Naive B cell (primary cell): ENCODE results near the gene BCL2L1. TPM values are rescaled to one million over a fixed set of nuclear protein-coding genes. Genes with fewer than 3 reads are reported as not detected.
"Not testable (repeated sequence)": the region's sequence is repeated elsewhere in the genome, so short reads cannot be mapped to it uniquely, and the experiment has no call there.

Experiments used
- ATAC-seq, 2 donors: fragments of 150-1000 bp; cut with Tn5 transposase; 2 replicates each; pipeline ENCODE4 v1.10.0; 2021; ENCODE audit warnings: low read depth in 2 of 2, mild to moderate bottlenecking in 2 of 2, moderate library complexity in 2 of 2
- DNase-seq: peaks from one replicate; pipeline ENCODE4 v3.0.0; 2022
- H3K27ac Mint-ChIP-seq, 6 donors: one replicate each; pipeline ENCODE4 v1.8.0; 2020 to 2022; ENCODE audit warnings: mild to moderate bottlenecking in 6 of 6, mixed read lengths in 6 of 6, moderate library complexity in 5 of 6, inconsistent platforms in 2 of 6
- H3K27me3 Mint-ChIP-seq, 3 donors: one replicate each; pipeline ENCODE4 v1.8.0; 2021 to 2022; ENCODE audit warnings: mixed read lengths in 3 of 3, mild to moderate bottlenecking in 1 of 3
- H3K36me3 Mint-ChIP-seq, 2 donors: one replicate each; pipeline ENCODE4 v1.8.0; 2020 to 2022; ENCODE audit warnings: mixed read lengths in 2 of 2, inconsistent platforms in 1 of 2, mild to moderate bottlenecking in 1 of 2
- H3K4me1 Mint-ChIP-seq, 3 donors: one replicate each; pipeline ENCODE4 v1.8.0; 2020 to 2022; ENCODE audit warnings: mixed read lengths in 3 of 3, inconsistent platforms in 1 of 3, mild to moderate bottlenecking in 1 of 3, moderate library complexity in 1 of 3
- H3K4me3 Mint-ChIP-seq, 8 donors: one replicate each; pipeline ENCODE4 v1.8.0; 2020 to 2022; ENCODE audit warnings: mild to moderate bottlenecking in 8 of 8, mixed read lengths in 8 of 8, moderate library complexity in 8 of 8, inconsistent platforms in 2 of 8
- H3K9me3 Mint-ChIP-seq, 7 donors: one replicate each; pipeline ENCODE4 v1.8.0; 2020 to 2022; ENCODE audit warnings: mixed read lengths in 7 of 7, mild to moderate bottlenecking in 5 of 7, inconsistent platforms in 2 of 7, moderate library complexity in 1 of 7
- polyA plus RNA-seq, 6 donors: library from polyadenylated mRNA; unstranded; fragments of 300-500 nt; fragmentation: Illumina TruSeq; gene quantifications; one replicate each; pipeline ENCODE4 v1.2.3, GENCODE V29; 2021; ENCODE audit warnings: low read depth in 6 of 6

Gene BCL2L1
- polyA plus RNA-seq, 6 donors from 2014 or later = 6.2 to 13.0 (median 8.9) TPM

DNA sequence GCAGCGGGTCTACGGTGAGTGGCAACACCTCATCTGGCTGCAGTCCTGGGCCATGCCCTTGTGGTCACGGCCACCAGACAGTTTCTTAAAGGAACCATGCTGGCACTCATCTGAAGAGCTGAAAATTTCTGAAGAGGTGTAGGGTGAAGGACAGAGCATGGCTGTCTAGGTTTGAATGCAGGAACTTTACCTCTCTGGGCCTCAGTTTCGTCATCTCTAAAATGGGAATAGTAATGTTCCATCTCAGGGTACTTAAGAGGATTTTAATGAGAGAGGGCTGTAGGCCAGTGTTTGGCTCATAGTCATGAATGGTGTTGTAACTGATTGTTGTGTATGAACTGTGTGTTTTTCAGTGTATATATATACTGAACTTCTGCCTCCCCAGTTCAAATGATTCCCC lies 79.1 kb downstream of the BCL2L1 start:
- ATAC-seq (no peak), DNase-seq (no peak)
- no peaks in the 10 kb centered on the region for H3K36me3 Mint-ChIP-seq
- no peak overlapping the region for H3K4me3 Mint-ChIP-seq
- H3K9me3 Mint-ChIP-seq = no peaks in the 10 kb centered on the region
- H3K27ac Mint-ChIP-seq = peak overlapping the region in 1 of 6 donors; percentile 26
- H3K27me3 Mint-ChIP-seq = peaks cover 0 to 14% (median 12%) of the 10 kb centered on the region in 3 donors
- H3K4me1 Mint-ChIP-seq = peaks cover 0 to 7% (median 0%) of the 10 kb centered on the region in 3 donors

DNA sequence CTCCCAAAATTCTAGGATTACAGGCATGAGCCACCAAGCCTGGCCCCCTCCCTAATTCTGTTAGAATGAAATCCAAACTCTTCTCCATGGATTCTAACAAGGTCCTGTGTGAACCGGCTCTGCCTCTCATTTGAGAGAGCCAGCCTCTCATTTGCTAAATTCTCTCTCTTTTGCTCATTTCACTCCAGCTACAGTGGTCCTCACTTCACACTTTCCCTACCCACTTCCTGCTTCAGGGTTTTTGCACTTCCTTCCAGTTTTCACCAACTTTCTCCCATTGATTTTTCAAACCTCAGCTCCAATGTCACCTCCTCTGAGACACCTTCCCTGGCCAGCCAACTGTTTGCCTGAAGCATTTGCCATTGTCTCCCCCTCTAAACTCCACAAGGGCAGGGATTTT lies 79.8 kb downstream of the BCL2L1 start:
- ATAC-seq (no peak), DNase-seq (no peak)
- H3K36me3 Mint-ChIP-seq = no peaks in the 10 kb centered on the region
- peaks cover 0 to 18% (median 14%) of the 10 kb centered on the region in 3 donors for H3K27me3 Mint-ChIP-seq
- H3K27ac Mint-ChIP-seq = peak overlapping the region in 1 of 6 donors; percentile 91
- H3K4me3 Mint-ChIP-seq = peak overlapping the region in 1 of 8 donors; percentile 22
- H3K4me1 Mint-ChIP-seq = peaks cover 0 to 7% (median 0%) of the 10 kb centered on the region in 3 donors
- H3K9me3 Mint-ChIP-seq = no peaks in the 10 kb centered on the region

DNA sequence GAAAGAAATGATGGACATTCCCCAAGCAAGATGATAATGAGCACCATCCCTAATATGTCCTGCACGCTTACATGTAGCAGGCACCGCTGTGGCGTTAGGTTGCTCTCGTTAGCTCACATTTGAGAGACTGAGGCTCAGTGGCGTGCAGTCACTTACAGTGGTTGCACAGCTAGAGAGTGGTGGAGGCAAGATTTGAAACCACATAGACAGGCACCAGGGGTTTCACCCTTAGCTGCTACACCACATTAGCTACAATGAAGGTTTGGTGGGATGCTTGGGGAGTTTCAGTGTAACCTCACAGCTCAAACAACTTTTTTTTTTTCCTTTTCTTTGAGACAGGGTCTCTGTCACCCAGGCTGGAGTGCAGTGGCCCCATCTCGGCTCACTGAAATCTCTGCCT lies 81.3 kb downstream of the BCL2L1 start:
- peak overlapping the region in 1 of 6 donors; percentile 47 for H3K27ac Mint-ChIP-seq
- ATAC-seq (no peak), DNase-seq (no peak)
- H3K36me3 Mint-ChIP-seq = no peaks in the 10 kb centered on the region
- no peak overlapping the region for H3K4me3 Mint-ChIP-seq
- peaks cover 0 to 7% (median 0%) of the 10 kb centered on the region in 3 donors for H3K4me1 Mint-ChIP-seq
- H3K9me3 Mint-ChIP-seq = no peaks in the 10 kb centered on the region
- peaks cover 0 to 18% (median 14%) of the 10 kb centered on the region in 3 donors for H3K27me3 Mint-ChIP-seq

DNA sequence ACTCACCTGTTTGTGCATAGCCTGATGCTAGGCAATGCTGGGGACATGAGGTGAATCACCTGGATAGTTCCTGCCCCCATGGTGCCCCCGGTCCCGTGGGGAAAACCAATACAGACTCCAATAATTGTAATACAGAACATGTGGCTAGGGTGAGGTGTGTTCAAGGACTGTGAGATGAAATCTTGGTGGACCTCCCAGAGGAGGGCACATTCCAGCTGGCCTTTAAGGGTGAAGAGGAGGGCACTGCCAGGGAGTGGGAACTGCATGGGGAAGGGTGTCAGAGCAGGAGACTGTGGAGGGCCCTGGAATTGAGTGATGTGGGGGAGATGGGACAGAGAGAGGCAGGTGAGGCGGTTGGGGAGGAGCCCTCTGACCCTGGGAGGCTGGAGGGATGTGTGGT lies 82.4 kb downstream of the BCL2L1 start:
- no peak for DNase-seq
- H3K9me3 Mint-ChIP-seq = no peaks in the 10 kb centered on the region
- no peak overlapping the region for H3K4me3 Mint-ChIP-seq
- peaks cover 0 to 18% (median 14%) of the 10 kb centered on the region in 3 donors for H3K27me3 Mint-ChIP-seq
- H3K27ac Mint-ChIP-seq = peak overlapping the region in 1 of 6 donors; percentile 28
- ATAC-seq = no peak
- H3K4me1 Mint-ChIP-seq = peaks cover 0 to 7% (median 0%) of the 10 kb centered on the region in 3 donors
- H3K36me3 Mint-ChIP-seq = no peaks in the 10 kb centered on the region

DNA sequence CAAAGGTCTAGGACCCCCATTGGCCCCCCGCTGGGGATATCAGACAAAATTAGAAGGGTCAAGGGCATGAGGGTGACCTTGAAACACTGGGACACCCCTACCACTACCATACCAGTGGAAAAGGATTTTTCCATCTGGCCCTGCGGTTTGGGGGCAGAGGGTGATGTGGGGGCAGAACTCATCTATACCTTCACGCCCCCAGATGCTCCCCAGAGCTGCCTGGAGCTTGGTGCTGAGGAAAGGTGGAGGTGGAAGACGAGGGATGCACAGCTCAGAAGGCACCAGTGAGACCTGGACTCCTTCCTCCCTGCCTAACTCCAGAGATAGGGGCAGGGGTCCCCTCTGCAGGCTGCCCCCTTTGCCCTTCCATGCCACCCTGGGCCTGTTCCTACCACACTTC lies 83.9 kb downstream of the BCL2L1 start:
- Mint-ChIP-seq H3K27me3 (peaks cover 0 to 18% (median 14%) of the 10 kb centered on the region in 3 donors), H3K4me3 (no peak overlapping the region), H3K9me3 (no peaks in the 10 kb centered on the region), H3K4me1 (peaks cover 0 to 7% (median 0%) of the 10 kb centered on the region in 3 donors), H3K27ac (no peak overlapping the region), H3K36me3 (no peaks in the 10 kb centered on the region)
- DNase-seq (no peak), ATAC-seq (no peak)

DNA sequence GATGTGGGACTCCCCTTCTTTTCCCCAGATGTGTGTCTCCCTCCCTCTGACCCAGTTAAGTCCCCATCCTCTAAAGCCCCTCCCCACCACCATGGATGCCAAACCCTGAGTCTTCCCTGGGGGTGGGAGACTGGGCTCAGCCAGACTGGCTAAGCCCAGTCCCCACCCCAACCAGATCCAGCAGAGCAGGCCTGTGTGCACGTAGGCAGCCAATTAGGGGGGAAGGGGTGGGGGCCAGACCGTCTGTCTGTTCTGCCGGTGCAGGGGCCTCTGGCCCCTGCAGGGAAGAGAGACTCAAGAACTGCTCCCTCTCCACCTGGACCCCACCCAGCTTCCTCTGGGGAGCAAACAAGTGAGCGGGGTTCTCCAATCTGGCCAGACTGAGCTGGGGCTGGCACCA lies 84.4 kb downstream of the BCL2L1 start:
- peak overlapping the region in 3 of 6 donors; percentile 79 to 86 (median 81) for H3K27ac Mint-ChIP-seq
- peaks cover 0 to 7% (median 0%) of the 10 kb centered on the region in 3 donors for H3K4me1 Mint-ChIP-seq
- H3K36me3 Mint-ChIP-seq = no peaks in the 10 kb centered on the region
- H3K4me3 Mint-ChIP-seq = peak overlapping the region in 1 of 8 donors; percentile 22
- H3K9me3 Mint-ChIP-seq = no peaks in the 10 kb centered on the region
- peaks cover 0 to 18% (median 14%) of the 10 kb centered on the region in 3 donors for H3K27me3 Mint-ChIP-seq
- DNase-seq (no peak), ATAC-seq (no peak)

DNA sequence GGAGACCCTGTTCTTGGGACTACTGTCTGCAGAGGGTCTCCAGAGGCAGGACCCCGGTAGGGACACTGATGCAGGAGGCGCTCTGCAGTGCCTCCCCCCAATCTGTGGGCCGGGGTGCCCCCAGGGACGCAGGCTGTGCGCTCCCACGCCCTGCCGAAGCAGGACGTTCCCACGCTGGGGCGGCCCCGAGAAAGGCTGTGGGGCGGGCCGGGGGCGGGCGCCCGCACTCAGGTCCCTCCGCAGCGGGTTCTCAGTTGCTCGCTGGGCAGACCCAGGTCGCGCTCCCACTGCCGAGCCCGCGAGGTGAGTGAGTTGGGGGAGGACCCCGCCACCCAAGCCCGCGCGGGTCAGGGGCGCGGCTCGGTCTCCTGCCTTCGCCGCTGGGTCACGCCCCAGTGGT lies 85.0 kb downstream of the BCL2L1 start, which contains the start of gene COX4I2:
TSS of gene COX4I2 (plus strand) at position 253 of the 400 bp plus-strand sequence. CDS start 1,106 bp downstream, outside the sequence.
- H3K9me3 Mint-ChIP-seq = no peaks in the 10 kb centered on the region
- H3K27me3 Mint-ChIP-seq = peaks cover 0 to 18% (median 14%) of the 10 kb centered on the region in 3 donors
- H3K36me3 Mint-ChIP-seq = no peaks in the 10 kb centered on the region
- peaks cover 0 to under 1% (median 0%) of the 10 kb centered on the region in 3 donors for H3K4me1 Mint-ChIP-seq
- peak within 1 kb of the TSS in 3 of 6 donors; percentile 79 to 86 (median 81) for H3K27ac Mint-ChIP-seq
- H3K4me3 Mint-ChIP-seq = peak within 1 kb of the TSS in 1 of 8 donors; percentile 22
- DNase-seq (no peak), ATAC-seq (no peak)

DNA sequence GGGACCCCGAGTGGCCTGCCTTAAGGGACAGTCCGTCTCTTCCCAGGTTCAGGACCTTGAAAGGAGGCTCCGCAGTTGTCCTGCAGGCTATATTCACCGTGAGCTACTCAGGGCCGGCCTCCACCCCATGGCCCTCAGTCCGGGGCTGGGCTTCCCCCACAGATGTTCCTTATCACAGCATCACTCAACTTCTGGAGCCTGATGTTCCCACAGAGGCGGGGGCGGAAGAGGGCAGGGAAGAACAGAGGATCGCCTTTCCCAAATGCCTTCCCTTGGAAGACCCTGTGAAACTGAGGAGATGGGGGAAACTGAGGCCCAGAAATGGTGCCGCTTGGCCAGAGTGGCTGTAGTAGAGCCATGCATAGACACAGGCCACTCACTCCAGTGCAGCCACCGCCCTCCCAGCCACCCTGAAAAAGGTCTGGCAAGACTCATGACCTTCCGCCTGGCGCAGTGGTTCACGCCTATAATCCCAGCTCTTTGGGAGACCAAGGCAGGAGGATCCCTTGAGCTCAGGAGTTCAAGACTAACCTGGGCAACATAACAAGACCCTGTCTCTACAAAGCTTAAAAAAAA lies 89.2 kb downstream of the BCL2L1 start:
- Mint-ChIP-seq H3K36me3 (no peaks in the 10 kb centered on the region), H3K27me3 (peaks cover 0 to 5% (median 0%) of the 10 kb centered on the region in 3 donors), H3K4me3 (no peak overlapping the region), H3K9me3 (no peaks in the 10 kb centered on the region), H3K4me1 (peaks cover 0 to 10% (median 0%) of the 10 kb centered on the region in 3 donors), H3K27ac (peak overlapping the region in 2 of 6 donors; percentile 37 to 41)
- no peak for ATAC-seq
- no peak for DNase-seq

DNA sequence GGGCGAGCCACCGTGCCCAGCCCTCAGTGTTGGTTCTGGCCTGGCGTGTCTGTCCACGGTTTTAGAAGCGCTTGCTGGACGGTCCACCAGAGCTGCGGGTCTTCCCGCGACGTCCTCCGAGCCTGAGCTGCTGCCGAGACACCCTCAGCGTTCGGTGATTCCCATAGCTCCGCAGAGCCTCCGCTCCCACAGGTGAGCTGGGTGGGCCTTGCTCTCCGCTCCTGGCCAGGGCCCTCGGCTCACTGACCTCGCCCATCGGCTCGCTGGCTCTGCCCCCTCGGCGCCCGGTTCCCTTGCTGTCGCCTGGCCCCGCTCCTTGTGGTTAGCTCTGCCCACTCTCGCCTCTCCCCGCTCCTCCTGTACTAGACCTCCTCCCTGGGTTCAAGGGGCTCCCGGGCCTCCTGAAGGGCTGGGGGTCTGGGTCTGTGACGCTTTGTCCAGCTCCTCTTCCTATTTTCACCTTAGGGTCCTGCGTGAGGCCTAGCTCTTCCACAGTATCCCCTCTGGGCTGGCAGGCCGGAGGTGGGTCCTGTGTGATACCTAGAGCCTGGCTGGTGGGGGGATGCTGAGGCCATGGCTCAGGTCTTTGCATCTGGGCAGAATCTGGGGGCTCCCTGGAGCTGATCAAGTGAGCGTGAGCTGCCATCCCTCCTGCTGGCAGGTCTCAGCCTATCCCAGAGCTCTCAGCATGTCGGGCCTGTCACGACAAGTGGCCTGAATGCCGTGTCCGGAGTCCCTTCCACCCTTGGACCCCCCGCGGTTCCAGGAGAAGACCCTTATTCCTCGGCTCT lies 89.9 kb downstream of the BCL2L1 start:
- peak overlapping the region in 2 of 6 donors; percentile 41 to 60 for H3K27ac Mint-ChIP-seq
- ATAC-seq (no peak), DNase-seq (no peak)
- H3K4me3 Mint-ChIP-seq = no peak overlapping the region
- H3K4me1 Mint-ChIP-seq = peaks cover 0 to 10% (median 0%) of the 10 kb centered on the region in 3 donors
- H3K9me3 Mint-ChIP-seq = peaks cover 0 to 2% (median 0%) of the 10 kb centered on the region in 7 donors
- no peaks in the 10 kb centered on the region for H3K36me3 Mint-ChIP-seq
- no peaks in the 10 kb centered on the region for H3K27me3 Mint-ChIP-seq

DNA sequence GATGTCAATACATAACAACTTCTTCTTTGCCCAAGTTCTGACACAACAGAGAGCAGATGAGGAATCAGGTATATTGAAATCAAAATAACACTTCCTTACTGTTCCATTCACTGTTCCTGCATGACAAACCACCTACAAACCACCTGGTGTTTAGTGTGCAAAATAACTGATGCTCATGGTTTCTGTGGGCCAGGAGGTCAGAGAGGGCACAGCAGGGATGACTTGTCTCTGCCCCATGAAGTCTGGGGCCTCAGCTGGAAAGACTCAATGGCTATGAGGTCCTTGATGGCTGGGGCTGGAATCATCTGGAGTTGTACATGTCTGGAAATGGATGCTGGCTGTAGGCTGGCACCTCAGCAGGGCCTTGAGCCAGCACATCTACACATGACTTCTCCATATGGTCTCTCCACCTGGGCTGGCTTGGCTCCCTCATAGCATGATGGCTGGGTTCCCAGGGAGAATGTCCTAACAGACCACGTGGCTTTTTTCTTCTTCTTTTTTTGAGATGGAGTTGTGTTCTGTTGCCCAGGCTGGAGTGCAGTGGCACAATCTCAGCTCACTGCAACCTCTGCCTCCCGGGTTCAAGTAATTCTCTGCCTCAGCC lies 92.4 kb downstream of the BCL2L1 start:
- DNase-seq (no peak), ATAC-seq (peak in 1 of 2 donors; percentile 14)
- Mint-ChIP-seq H3K4me3 (no peak overlapping the region), H3K4me1 (peaks cover 0 to 10% (median 5%) of the 10 kb centered on the region in 3 donors), H3K27me3 (no peaks in the 10 kb centered on the region), H3K36me3 (no peaks in the 10 kb centered on the region), H3K27ac (peak overlapping the region in 2 of 6 donors; percentile 40 to 51), H3K9me3 (peaks cover 0 to 4% (median 0%) of the 10 kb centered on the region in 7 donors)

DNA sequence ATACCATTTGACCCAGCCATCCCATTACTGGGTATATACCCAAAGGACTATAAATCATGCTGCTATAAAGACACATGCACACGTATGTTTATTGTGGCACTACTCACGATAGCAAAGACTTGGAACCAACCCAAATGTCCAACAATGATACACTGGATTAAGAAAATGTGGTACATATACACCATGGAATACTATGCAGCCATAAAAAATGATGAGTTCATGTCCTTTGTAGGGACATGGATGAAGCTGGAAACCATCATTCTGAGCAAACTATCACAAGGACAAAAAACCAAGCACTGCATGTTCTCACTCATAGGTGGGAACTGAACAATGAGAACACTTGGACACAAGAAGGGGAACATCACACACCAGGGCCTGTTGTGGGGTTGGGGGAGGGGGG lies 94.6 kb downstream of the BCL2L1 start:
- H3K4me1 Mint-ChIP-seq = peaks cover 0 to 10% (median 5%) of the 10 kb centered on the region in 3 donors
- H3K9me3 Mint-ChIP-seq, DNase-seq, ATAC-seq, H3K27me3 Mint-ChIP-seq, H3K36me3 Mint-ChIP-seq, H3K27ac Mint-ChIP-seq, H3K4me3 Mint-ChIP-seq: not testable (repeated sequence)

DNA sequence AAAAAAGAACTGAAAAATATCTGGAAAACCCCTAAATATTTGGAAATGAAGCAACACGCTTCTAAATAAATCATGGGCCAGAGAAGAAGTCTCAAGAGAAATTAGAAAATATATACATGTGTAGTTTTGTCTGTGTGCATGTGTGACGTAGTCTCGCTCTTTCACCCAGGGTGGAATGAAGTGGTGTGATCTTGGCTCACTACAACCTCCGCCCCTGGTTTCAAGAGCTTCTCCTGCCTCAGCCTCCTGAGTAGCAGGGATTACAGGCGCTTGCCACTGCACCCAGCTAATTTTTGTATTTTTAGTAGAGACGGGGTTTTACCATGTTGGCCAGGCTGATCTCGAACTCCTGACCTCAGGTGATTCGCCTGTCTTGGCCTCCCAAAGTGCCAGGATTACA lies 96.1 kb downstream of the BCL2L1 start:
- not testable (repeated sequence) for H3K36me3 Mint-ChIP-seq, H3K9me3 Mint-ChIP-seq, DNase-seq, H3K27ac Mint-ChIP-seq, H3K4me3 Mint-ChIP-seq, ATAC-seq, H3K27me3 Mint-ChIP-seq
- H3K4me1 Mint-ChIP-seq = peaks cover 0 to 24% (median 19%) of the 10 kb centered on the region in 3 donors

DNA sequence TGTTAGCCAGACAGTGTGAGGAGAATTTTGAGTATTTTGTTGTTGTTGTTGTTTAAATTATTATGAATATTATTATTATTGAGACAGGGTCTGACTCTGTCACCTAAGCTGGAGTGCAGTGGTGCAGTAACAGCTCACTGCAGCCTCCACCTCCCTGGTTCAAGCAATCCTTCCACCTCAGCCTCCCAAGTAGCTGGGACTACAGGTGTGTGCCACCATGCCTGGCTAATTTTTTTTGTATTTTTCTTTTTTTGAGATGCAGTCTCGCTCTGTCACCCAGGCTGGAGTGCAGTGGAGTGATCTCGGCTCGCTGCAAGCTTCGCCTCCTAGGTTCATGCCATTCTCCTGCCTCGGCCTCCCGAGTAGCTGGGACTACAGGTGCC lies 99.6 kb downstream of the BCL2L1 start:
- DNase-seq, H3K4me3 Mint-ChIP-seq, H3K9me3 Mint-ChIP-seq, ATAC-seq, H3K27me3 Mint-ChIP-seq, H3K36me3 Mint-ChIP-seq: not testable (repeated sequence)
- Mint-ChIP-seq H3K4me1 (peaks cover 0 to 32% (median 20%) of the 10 kb centered on the region in 3 donors), H3K27ac (peak overlapping the region in 1 of 6 donors; percentile 56)
